HFFc6 (cell line): ENCODE measurements around the gene EMILIN2. TPM values are rescaled to one million over a fixed set of nuclear protein-coding genes. Genes with fewer than 3 reads are reported as not detected.
A peak's percentile ranks its signal among the peaks of the same experiment; 100 is the strongest.
"Not testable (repeated sequence)": the region's sequence is repeated elsewhere in the genome, so short reads cannot be mapped to it uniquely, and the experiment has no call there.

Experiments
- DNase-seq: peaks from one replicate; pipeline ENCODE4 v3.0.0-alpha.2; 2018
- H3K27ac Mint-ChIP-seq: 2 replicates; pipeline ENCODE4 v1.8.0; 2020; ENCODE audit warnings: mild to moderate bottlenecking, mixed read lengths
- H3K27me3 Mint-ChIP-seq: 2 replicates; pipeline ENCODE4 v1.8.0; 2021; ENCODE audit warnings: mild to moderate bottlenecking, moderate library complexity, mixed read lengths; ENCODE audit not compliant: insufficient read depth
- H3K36me3 Mint-ChIP-seq: 2 replicates; pipeline ENCODE4 v1.8.0; 2021; ENCODE audit warnings: low read depth, mixed read lengths
- H3K4me1 Mint-ChIP-seq: 2 replicates; pipeline ENCODE4 v1.8.0; 2020; ENCODE audit warnings: low read depth, mixed read lengths
- H3K4me3 Mint-ChIP-seq: 2 replicates; pipeline ENCODE4 v1.8.0; 2020; ENCODE audit warnings: mild to moderate bottlenecking, moderate library complexity, mixed read lengths
- H3K9me3 Mint-ChIP-seq: 2 replicates; pipeline ENCODE4 v1.8.0; 2020; ENCODE audit warnings: mild to moderate bottlenecking, mixed read lengths
- CTCF ChIP-seq: fragments of 200-600 bp; sonication (generic); IDR thresholded peaks from 2 replicates; pipeline ENCODE4 v1.5.0; 2021; ENCODE audit warnings: antibody characterized with exemption, mild to moderate bottlenecking
- long read RNA-seq: library from polyadenylated mRNA; unstranded; transcript quantifications from one replicate; pipeline ENCODE4 v2.0.0, GENCODE V29; 2019
- total RNA-seq, 6 experiments: library from RNA; stranded (reverse); fragmentation: NEBNext Ultra II Directional; extraction: Animal tissue kit (Norgen Biotek cat#: 25700); gene quantifications; 2 replicates in 1 of 6; 3 replicates in 5 of 6; pipeline ENCODE4 v1.2.3, GENCODE V29; 2021

The EMILIN2 gene
- 10 to 100 TPM in 1 of 6 experiments, 1 to 10 TPM in 5; 5.9 to 10.6 (median 8.2) TPM for total RNA-seq
- long read RNA-seq, partial matches to known transcripts = 0 of 1 reads
- long read RNA-seq, other reads (novel, unspliced or antisense) = 0 of 1 reads

GRCh38 chr18:2846636-2847316 lies at the start of gene EMILIN2:
EMILIN2 (plus strand) TSS chr18:2847006; CDS start chr18:2847189, 183 bp downstream.
- no peak for DNase-seq
- Mint-ChIP-seq H3K27me3 (peaks cover 48% of the 10 kb centered on the region), H3K9me3 (no peaks in the 10 kb centered on the region), H3K4me3 (peak within 1 kb of the TSS; percentile 83), H3K36me3 (no peaks in the 10 kb centered on the region), H3K27ac (no peak within 1 kb of the TSS), H3K4me1 (peaks cover 24% of the 10 kb centered on the region)
- no peak for TF ChIP-seq CTCF

- Mint-ChIP-seq H3K4me3 (no peak overlapping the region), H3K4me1 (no peaks in the 10 kb centered on the region), H3K27me3 (no peaks in the 10 kb centered on the region), H3K27ac (no peak overlapping the region), H3K36me3 (peaks cover 21% of the 10 kb centered on the region; the same call in 1 of the 2 replicates), H3K9me3 (no peaks in the 10 kb centered on the region)
- no peak for TF ChIP-seq CTCF
- no peak for DNase-seq
Measured at GRCh38 chr18:2797951-2798350, 48.9 kb upstream of the EMILIN2 start.

GRCh38 chr18:2799369-2799768 lies 47.4 kb upstream of the EMILIN2 start:
- Mint-ChIP-seq H3K4me1 (no peaks in the 10 kb centered on the region), H3K36me3 (peaks cover 21% of the 10 kb centered on the region; the same call in 1 of the 2 replicates), H3K27me3 (no peaks in the 10 kb centered on the region), H3K4me3 (no peak overlapping the region), H3K27ac (no peak overlapping the region), H3K9me3 (no peaks in the 10 kb centered on the region)
- DNase-seq = no peak
- TF ChIP-seq CTCF = no peak

GRCh38 chr18:2805970-2806943 lies 40.5 kb upstream of the EMILIN2 start:
- Mint-ChIP-seq H3K4me3 (no peak overlapping the region), H3K27ac (peak overlapping the region; percentile 73), H3K9me3 (peaks cover 13% of the 10 kb centered on the region), H3K36me3 (peaks cover 11% of the 10 kb centered on the region), H3K27me3 (no peaks in the 10 kb centered on the region; the same call in 1 of the 2 replicates), H3K4me1 (peaks cover 16% of the 10 kb centered on the region)
- DNase-seq = peak; percentile 31
- no peak for TF ChIP-seq CTCF

- Mint-ChIP-seq H3K9me3 (peaks cover 22% of the 10 kb centered on the region), H3K4me1 (peaks cover 16% of the 10 kb centered on the region), H3K36me3 (peaks cover 14% of the 10 kb centered on the region)
- H3K4me3 Mint-ChIP-seq, H3K27ac Mint-ChIP-seq, H3K27me3 Mint-ChIP-seq, DNase-seq: not testable (repeated sequence)
Measured at GRCh38 chr18:2808640-2809039, 38.2 kb upstream of the EMILIN2 start.

GRCh38 chr18:2809666-2810183 lies 37.1 kb upstream of the EMILIN2 start:
- not testable (repeated sequence) for H3K27ac Mint-ChIP-seq, H3K4me3 Mint-ChIP-seq, DNase-seq, H3K27me3 Mint-ChIP-seq
- Mint-ChIP-seq H3K9me3 (peaks cover 28% of the 10 kb centered on the region), H3K4me1 (peaks cover 16% of the 10 kb centered on the region), H3K36me3 (peaks cover 15% of the 10 kb centered on the region)
